ENCODE results near the gene COP1. TPM values are rescaled to one million over a fixed set of nuclear protein-coding genes. Genes with fewer than 3 reads are reported as not detected.
"Not testable (repeated sequence)": the region's sequence is repeated elsewhere in the genome, so short reads cannot be mapped to it uniquely, and the experiment has no call there.

The COP1 gene
- total RNA-seq, 1 experiment from 2014 or later = 54.2 TPM

GRCh38 chr1:176122282-176122681, 84.8 kb downstream of the COP1 start:
- DNase-seq (ENCODE audit: low spot score) = no peak

- peak; percentile 29 for DNase-seq (ENCODE audit: low spot score)
Measured at GRCh38 chr1:176119549-176119948, 87.5 kb downstream of the COP1 start.

- DNase-seq (ENCODE audit: low spot score) = no peak
Measured at GRCh38 chr1:176118985-176119384, 88.1 kb downstream of the COP1 start.

- DNase-seq (ENCODE audit: low spot score) = no peak
Measured at GRCh38 chr1:176111835-176112234, 95.3 kb downstream of the COP1 start.

GRCh38 chr1:176110203-176110602, 96.9 kb downstream of the COP1 start:
- DNase-seq (ENCODE audit: low spot score) = no peak

DNA sequence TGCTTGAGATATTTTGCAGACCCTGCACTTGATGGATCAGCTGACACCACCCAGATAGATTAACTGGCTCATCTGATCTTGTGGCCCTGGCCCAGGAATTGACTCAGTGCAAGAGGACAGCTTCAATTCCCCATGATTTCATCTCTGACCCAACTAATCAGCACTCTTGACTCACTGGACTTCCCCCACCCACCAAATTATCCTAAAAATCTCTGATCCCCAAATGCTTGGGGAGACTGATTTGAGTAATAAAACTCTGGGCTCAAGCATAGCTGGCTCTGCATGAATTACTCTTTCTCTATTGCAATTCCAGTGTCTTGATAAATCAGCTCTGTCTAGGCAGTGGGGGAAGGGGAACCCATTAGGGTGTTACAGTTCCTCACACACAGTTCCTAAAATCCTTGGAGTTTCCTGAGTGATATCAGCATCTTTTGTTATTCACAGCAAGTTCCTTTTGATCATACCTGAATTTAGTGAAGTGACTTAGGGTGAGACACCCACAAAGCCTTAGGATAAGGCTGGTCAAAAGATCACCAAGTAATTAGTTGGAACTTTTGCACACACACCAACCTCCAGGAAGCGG, 104.2 kb downstream of the COP1 start:
- DNase-seq (ENCODE audit: low spot score) = peak; percentile 30

DNA sequence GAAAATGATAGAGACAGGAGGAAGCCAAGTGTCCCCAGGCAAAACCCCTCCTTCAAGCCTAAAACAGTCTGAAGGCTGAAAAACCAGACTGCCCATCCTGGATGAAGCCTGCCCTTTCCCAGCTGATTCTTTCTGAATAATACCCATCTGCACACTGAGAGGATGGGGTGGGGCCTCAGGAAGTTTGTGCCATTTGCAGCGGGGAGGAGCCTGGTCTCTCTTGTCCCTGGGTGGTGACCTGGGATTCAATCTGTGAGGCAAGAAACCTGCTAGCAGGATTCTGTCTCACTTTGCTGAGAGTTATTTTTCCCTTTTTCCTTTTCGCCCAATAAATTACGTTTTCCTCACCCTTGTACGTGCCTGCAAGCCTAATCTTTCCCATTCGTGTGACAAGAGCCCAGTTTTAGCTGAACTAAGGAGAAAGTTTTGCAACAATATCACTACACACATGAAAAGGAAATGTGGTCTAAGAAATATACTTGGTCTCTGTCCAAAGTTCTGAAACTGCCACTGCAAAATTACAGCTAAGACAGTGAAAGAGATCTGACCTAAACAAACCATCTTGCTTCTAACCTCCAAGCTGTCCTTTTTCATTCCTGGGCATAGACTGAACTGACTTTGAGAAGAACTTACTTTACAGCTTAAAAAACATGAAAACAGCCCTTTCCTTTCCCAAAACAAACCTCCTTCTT, 105.0 kb downstream of the COP1 start:
- DNase-seq (ENCODE audit: low spot score) = peak; percentile 23

DNA sequence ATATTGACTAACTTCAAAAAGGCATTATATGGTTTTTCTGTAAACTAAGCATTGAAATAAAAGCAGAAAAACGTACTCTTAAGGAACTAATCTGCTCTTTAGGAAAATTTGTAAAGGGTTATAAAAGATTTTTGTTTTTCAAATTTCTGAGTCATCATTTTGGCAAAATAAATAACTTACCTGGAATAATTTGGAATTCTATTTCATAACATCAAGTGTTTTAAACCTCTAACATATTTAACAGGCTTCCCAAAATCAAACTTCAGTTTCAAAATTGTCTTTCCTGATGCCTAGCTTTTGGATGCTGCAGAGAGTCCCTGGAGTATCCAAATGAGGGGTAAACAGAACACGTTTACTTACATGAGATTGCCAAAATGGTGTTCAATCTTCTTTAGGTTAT, 108.5 kb downstream of the COP1 start:
- no peak for DNase-seq (ENCODE audit: low spot score)

DNA sequence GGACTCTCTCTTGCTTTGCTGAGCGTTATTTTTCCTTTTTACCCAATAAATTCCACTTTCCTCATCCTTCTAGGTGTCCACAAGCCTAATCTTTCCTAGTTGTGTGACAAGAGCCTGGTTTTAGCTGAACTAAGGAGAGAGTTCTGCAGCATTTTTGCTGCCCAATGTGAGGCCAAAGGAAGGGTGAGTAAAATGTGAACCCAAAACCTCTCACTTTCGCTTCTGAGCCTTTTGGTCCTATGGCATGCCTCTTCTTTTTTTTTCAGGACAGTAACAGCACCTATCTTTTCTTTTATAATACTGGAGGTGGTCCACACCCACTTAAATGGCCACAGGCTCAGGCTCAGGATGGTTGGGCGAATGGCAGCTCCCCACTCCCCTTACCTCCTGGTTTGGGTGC, 111.1 kb downstream of the COP1 start:
- no peak for DNase-seq (ENCODE audit: low spot score)

DNA sequence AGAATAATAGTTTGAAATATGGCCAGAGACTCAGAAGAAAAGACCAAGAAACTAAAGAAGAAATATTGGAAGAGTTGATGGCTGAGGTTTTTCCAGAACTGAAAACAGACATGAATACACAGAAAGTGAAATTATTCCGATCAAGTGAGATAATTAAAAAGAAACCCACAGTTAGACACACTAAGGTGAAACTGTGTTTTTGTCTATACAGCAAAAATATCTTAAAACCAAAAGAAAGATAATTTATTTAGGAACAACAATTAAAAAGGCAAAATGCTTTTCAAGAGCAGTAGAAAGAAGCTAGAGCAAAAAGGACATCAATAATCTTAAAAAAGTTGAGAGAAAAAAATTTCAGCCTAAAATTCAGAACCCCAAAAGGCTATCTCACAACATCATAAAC, 116.3 kb downstream of the COP1 start:
- DNase-seq (ENCODE audit: low spot score) = no peak

DNA sequence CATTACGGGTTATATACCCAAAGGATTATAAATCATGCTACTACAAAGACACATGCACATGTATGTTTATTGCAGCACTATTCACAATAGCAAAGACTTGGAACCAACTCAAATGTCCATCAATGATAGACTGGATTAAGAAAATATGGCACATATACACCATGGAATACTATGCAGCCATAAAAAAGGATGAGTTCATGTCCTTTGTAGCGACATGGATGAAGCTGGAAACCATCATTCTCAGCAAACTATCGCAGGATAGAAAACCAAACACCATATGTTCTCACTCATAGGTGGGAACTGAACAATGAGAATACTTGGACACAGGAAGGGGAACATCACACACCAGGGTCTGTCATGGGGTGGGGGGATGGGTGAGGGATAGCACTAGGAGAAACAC, 119.3 kb downstream of the COP1 start:
- not testable (repeated sequence) for DNase-seq (ENCODE audit: low spot score)

- DNase-seq (ENCODE audit: low spot score) = peak; percentile 57
Measured at GRCh38 chr1:176073524-176074157, 133.4 kb downstream of the COP1 start.

- no peak for DNase-seq (ENCODE audit: low spot score)
Measured at GRCh38 chr1:176068901-176069300, 138.2 kb downstream of the COP1 start.

DNA sequence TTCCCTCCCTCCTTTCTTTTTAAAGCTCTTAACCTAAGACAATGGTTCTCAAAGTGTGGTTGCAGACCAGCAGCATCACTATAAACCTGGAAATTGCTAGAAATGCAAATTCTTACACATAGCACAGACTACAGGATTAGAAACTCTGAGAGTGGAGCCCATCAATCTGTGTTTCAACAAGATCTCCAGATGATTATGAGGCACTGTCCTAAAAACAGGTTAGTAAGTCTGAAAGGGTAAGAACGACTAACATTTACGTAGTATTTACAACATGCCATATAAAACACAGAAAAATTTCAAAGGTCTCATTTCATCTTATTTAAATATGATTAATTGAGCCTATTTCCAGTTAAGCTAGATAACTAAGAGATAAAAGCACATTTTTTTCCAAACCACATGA, 138.8 kb downstream of the COP1 start:
- DNase-seq (ENCODE audit: low spot score) = no peak

GRCh38 chr1:176066709-176067108, 140.4 kb downstream of the COP1 start:
- no peak for DNase-seq (ENCODE audit: low spot score)

GRCh38 chr1:176058686-176059085, 148.4 kb downstream of the COP1 start:
- DNase-seq (ENCODE audit: low spot score) = no peak

GRCh38 chr1:176056312-176056711, 150.8 kb downstream of the COP1 start:
- no peak for DNase-seq (ENCODE audit: low spot score)

DNA sequence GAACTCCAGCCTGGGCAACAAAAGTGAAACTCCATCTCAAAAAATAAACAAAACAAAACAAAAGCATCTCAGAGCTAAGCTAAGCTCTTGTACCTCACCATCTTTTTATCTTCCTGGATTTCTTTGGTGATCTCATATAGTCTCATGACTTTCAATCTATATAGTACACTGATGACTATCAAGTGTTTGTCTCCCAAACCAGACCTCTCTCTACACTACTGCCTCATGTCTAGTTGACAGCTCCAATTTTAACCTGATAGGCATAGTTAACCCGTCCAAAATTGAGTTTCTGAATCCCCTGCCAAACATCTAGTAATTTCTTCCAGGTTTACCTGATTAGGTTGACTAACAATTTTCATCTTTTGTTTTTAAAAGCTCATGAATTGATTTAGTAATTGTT, 151.7 kb downstream of the COP1 start:
- DNase-seq (ENCODE audit: low spot score) = no peak

- DNase-seq (ENCODE audit: low spot score) = no peak
Measured at GRCh38 chr1:176051902-176052518, 155.1 kb downstream of the COP1 start.

DNA sequence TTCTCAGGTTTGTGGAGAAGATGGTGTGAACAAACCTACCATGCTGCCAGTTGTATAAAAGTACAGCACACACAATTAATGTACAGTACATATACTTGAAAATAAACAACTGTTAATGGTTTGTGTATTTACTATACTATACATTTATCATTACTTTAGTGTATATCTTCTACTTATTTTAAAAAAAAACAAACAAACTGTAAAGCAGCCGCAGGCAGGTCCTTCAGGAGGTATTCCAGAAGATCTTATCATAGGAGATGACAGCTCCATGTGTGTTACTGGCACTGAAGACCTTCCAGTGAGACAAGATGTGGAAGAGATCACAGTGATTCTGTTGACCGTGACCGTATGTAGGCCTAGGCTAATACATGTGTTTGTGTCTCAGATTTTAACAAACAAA, 155.7 kb downstream of the COP1 start:
- DNase-seq (ENCODE audit: low spot score) = no peak

DNA sequence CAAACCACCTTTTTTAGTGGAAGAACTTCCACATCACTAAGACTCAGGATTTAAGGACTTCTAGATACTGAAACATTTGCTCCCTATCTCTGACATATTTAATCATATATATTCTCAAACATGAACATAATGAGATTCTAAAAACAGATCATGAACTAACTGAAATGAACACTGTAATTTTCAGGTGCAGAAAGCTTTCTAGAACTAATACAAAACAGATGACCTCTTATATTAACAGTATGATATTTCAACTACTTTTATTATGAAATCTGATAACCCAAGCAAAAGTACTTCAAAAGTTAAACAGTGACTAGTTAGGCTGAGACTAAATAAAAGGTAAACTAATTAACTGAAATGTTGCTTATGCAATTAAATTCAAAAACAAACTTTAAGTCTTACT, 157.5 kb downstream of the COP1 start:
- no peak for DNase-seq (ENCODE audit: low spot score)

- DNase-seq (ENCODE audit: low spot score) = no peak
Measured at GRCh38 chr1:176046926-176047325, 160.2 kb downstream of the COP1 start.

DNA sequence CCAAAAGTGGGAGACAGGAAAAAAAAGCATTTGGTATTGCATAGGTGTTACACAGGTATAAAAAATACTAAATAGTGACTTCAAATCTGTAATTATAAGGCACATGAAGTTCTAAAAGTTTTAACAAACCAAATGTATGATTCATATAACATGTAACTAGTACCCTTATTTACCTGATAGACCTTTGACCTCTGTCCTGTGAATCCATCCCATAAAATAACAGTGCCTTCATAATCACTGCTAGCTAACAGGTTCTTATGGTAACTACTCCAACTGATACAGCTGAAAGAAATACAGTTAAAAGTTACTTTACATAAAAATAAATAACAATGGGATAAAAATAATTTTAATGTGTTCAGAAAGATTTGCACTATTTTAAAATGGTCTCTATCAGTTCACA, 163.5 kb downstream of the COP1 start:
- no peak for DNase-seq (ENCODE audit: low spot score)
